H1 (cell line): ENCODE results near the gene ORMDL3. TPM values are rescaled to one million over a fixed set of nuclear protein-coding genes. Genes with fewer than 3 reads are reported as not detected.

Experiments
- ATF2 ChIP-seq: IDR thresholded peaks from 2 replicates; pipeline ENCODE4 v1.6.1; 2012; ENCODE audit warnings: low read length, inconsistent platforms
- EP300 ChIP-seq, 2 experiments: IDR thresholded peaks; 1 replicate in 1 of 2; 2 replicates in 1 of 2; pipeline ENCODE4 v1.6.1; 2011 to 2012; ENCODE audit warnings: low read depth in 2 of 2, low read length in 2 of 2, mild to moderate bottlenecking in 2 of 2, borderline replicate concordance in 1 of 2, inconsistent platforms in 1 of 2, moderate library complexity in 1 of 2
- FOSL1 ChIP-seq: IDR thresholded peaks from 2 replicates; pipeline ENCODE4 v1.6.1; 2011; ENCODE audit warnings: mild to moderate bottlenecking, low read depth, low read length, moderate library complexity; ENCODE audit not compliant: insufficient read depth
- HDAC6 ChIP-seq: IDR thresholded peaks from one replicate; pipeline ENCODE4 v1.7.1; 2012; ENCODE audit warnings: low read depth, mild to moderate bottlenecking, inconsistent platforms, low read length, moderate library complexity
- POLR2A ChIP-seq, 2 experiments: IDR thresholded peaks; 1 replicate in 1 of 2; 2 replicates in 1 of 2; pipeline ENCODE4 v1.6.1; 2011; ENCODE audit warnings: low read depth in 2 of 2, low read length in 2 of 2, mild to moderate bottlenecking in 2 of 2; ENCODE audit errors: control extremely low read depth in 1 of 2
- POU5F1 ChIP-seq: IDR thresholded peaks from 2 replicates; pipeline ENCODE4 v1.6.1; 2011; ENCODE audit warnings: low read depth, mild to moderate bottlenecking, low read length, moderate library complexity
- RBBP5 ChIP-seq: IDR thresholded peaks from 2 replicates; pipeline ENCODE4 v1.7.1; 2012; ENCODE audit warnings: low read depth, mild to moderate bottlenecking, inconsistent platforms, low read length, moderate library complexity, borderline replicate concordance
- polyA plus RNA-seq, 7 experiments: library from polyadenylated mRNA; depleted of rRNA in 3 of 7; stranded (reverse) in 5 of 7; unstranded in 2 of 7; fragments of >200 nt in 5 of 7; fragments of 200-250 nt in 2 of 7; gene quantifications; 1 replicate in 5 of 7; 2 replicates in 1 of 7; 4 replicates in 1 of 7; pipeline versions ENCODE4 v1.2.1 to v1.2.3, GENCODE V29; 2011 to 2013; ENCODE audit warnings: missing spikeins in 2 of 7, mixed read lengths in 2 of 7
- total RNA-seq: library from RNA; stranded (reverse); fragmentation: NEBNext Ultra II Directional; extraction: Animal tissue kit (Norgen Biotek cat#: 25700); gene quantifications from 2 replicates; pipeline ENCODE4 v1.2.1, GENCODE V29; 2021

Gene ORMDL3
- total and polyA plus RNA-seq, 2 of the 8 experiments (the other 6 are each of a cell fraction or from before 2014, with no cell fraction given): 50.4 to 108 TPM

DNA sequence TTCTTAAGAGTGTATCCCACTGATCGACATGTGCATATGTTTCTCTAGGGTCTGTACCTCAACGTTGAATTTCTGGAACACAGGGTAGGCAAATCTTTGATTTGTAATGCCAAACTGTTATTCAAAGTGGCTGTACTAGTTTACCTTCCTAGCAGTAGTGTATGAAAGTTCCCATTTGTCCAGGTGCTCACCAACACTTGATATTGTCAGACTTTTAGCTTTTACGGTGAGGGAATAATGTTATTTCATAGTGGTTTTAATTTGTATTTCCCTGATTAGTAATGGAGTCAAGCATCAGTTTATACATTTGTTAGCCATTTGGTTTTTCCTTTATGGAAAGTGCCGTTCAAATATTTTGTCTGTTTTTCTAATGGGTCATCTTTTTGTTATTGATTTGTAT is 29.3 kb downstream of the ORMDL3 start (continued):
- TF ChIP-seq EP300 (IDR thresholded peaks at IDR 0.05; ENCODE audit: borderline replicate concordance in 1 of 2, low read depth in 2 of 2, low read length in 2 of 2) (no peak), POU5F1 (no peak), ATF2 (no peak), HDAC6 (no peak), FOSL1 (no peak), RBBP5 (no peak), POLR2A (IDR thresholded peaks at IDR 0.05; ENCODE audit: control extremely low read depth in 1 of 2, low read depth in 2 of 2, low read length in 2 of 2) (no peak)
